Esophagus muscularis mucosa (tissue), 4 donors: Measurements from ENCODE around the gene HSD17B7. TPM values are rescaled to one million over a fixed set of nuclear protein-coding genes. Genes with fewer than 3 reads are reported as not detected.
A peak's percentile ranks its signal among the peaks of the same experiment; 100 is the strongest.

Experiments
- DNase-seq: peaks from one replicate; pipeline ENCODE4 v3.0.0-alpha.2; 2017; ENCODE audit errors: extremely low spot score
- H3K27ac ChIP-seq, 4 donors: fragments of 200-600 bp; sonication (generic); replicated peaks in 1 of 4; 1 replicate in 3 of 4; 2 replicates in 1 of 4; pipeline ENCODE4 v1.5.1; 2016 to 2019; ENCODE audit warnings: mild to moderate bottlenecking in 1 of 4
- H3K27me3 ChIP-seq, 4 donors: fragments of 200-600 bp; sonication (generic); one replicate each; pipeline versions ENCODE4 v1.5.1 to v1.6.0; 2016 to 2019
- H3K36me3 ChIP-seq, 4 donors: fragments of 200-600 bp; sonication (generic); one replicate each; pipeline ENCODE4 v1.5.1; 2016 to 2019
- H3K4me1 ChIP-seq, 4 donors: fragments of 200-600 bp; sonication (generic); one replicate each; pipeline ENCODE4 v1.5.1; 2016 to 2019
- H3K4me3 ChIP-seq, 4 donors: fragments of 200-600 bp; sonication (generic); 1 replicate in 2 of 4; 2 replicates in 2 of 4; pipeline ENCODE4 v1.5.1; 2016 to 2019; ENCODE audit warnings: mild to moderate bottlenecking in 4 of 4, moderate library complexity in 1 of 4
- H3K9me3 ChIP-seq, 4 donors: fragments of 200-600 bp; sonication (generic); 1 replicate in 3 of 4; 2 replicates in 1 of 4; pipeline ENCODE4 v1.5.1; 2016 to 2019
- EP300 ChIP-seq: sonication (generic); formaldehyde crosslinking; IDR thresholded peaks from one replicate; pipeline ENCODE4 v1.6.1; 2017; ENCODE audit warnings: antibody characterized with exemption
- POLR2A ChIP-seq: fragments of 450-650 bp; IDR thresholded peaks from one replicate; pipeline ENCODE4 v1.6.1; 2017; ENCODE audit warnings: antibody characterized with exemption, moderate library complexity, mild to moderate bottlenecking, low read depth
- POLR2AphosphoS5 ChIP-seq, 2 donors: sonication (generic); formaldehyde crosslinking; IDR thresholded peaks; one replicate each; pipeline ENCODE4 v1.6.1; 2017; ENCODE audit warnings: antibody characterized with exemption in 2 of 2
- WGBS: methylation state at CpG from one replicate; pipeline ENCODE4 v1.1.5; 2018; 5-methylcytosine and 5-hydroxymethylcytosine counted together
- intact Hi-C: fragments of 100-400 bp; cut with DNase I; formaldehyde crosslinking; loops from one replicate; pipeline ENCODE4 v1.15.1; 2023
- total RNA-seq, 4 donors: library from RNA; depleted of rRNA; stranded (reverse); fragments of >200 nt; gene quantifications; one replicate each; pipeline versions ENCODE4 v1.1.0 to v1.2.1, GENCODE V29; 2016
- TF ChIP-seq, protein P1 (sequence below), 3 experiments: fragments of 200-600 bp in 2 of 3; fragments of 450-650 bp in 1 of 3; sonication (generic) in 2 of 3; IDR thresholded peaks; one replicate each; pipeline ENCODE4 v1.5.1; 2017 to 2019; ENCODE audit warnings: antibody characterized with exemption in 3 of 3, mild to moderate bottlenecking in 2 of 3, moderate library complexity in 1 of 3

Gene HSD17B7
- total RNA-seq, 4 donors from 2014 or later, result 5.4 to 9.3 (median 6.2) TPM

DNA sequence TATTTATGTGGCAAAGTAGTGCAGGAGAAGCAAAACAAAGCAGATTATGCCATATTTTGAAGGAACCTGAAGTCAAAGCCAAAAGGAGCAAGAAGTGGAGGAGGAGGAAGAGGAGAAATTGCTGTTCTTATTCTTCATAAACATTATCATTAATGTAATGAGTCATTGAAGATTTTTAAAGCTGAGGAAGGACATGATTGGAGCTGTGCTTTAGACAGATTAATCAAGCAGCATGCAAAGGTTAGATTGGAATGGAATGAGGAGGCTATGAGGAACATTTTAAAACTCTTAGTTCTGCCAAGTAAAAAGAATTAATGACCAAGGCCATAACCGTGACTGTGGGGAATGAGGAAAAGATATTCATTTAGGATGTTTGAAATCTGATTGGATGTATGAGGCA lies 33.0 kb upstream of the HSD17B7 start:
- 26% methylated on average over 1 of the region's 1 CpG for WGBS
- H3K27ac ChIP-seq, result peak overlapping the region; percentile 7 to 56 (median 28)

DNA sequence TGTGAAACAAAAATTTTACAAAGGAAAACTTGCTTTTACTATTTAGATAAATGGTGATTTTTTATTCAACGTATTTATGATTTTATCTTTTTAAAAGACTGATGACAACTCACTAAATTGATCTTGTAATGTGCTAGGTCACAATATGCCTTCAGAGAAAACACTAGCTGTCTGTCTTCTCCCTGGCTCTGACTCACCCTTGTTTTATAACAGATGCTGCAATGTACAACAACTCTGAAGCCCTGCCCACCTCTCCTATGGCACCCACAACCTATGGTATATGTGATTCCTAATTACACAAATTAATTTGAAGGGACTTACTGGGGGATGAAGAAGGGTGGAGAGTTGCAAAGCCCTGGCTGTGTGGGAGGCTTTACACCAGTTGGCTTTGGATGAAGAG lies 24.7 kb upstream of the HSD17B7 start:
- H3K27me3 ChIP-seq, result no peaks in the 10 kb centered on the region
- no peak for TF ChIP-seq POLR2AphosphoS5 (IDR thresholded peaks at IDR 0.05)
- TF ChIP-seq, protein P1, sequence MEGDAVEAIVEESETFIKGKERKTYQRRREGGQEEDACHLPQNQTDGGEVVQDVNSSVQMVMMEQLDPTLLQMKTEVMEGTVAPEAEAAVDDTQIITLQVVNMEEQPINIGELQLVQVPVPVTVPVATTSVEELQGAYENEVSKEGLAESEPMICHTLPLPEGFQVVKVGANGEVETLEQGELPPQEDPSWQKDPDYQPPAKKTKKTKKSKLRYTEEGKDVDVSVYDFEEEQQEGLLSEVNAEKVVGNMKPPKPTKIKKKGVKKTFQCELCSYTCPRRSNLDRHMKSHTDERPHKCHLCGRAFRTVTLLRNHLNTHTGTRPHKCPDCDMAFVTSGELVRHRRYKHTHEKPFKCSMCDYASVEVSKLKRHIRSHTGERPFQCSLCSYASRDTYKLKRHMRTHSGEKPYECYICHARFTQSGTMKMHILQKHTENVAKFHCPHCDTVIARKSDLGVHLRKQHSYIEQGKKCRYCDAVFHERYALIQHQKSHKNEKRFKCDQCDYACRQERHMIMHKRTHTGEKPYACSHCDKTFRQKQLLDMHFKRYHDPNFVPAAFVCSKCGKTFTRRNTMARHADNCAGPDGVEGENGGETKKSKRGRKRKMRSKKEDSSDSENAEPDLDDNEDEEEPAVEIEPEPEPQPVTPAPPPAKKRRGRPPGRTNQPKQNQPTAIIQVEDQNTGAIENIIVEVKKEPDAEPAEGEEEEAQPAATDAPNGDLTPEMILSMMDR (IDR thresholded peaks at IDR 0.05), result no peak
- no peak for TF ChIP-seq EP300
- TF ChIP-seq POLR2A, result no peak
- H3K36me3 ChIP-seq, result peaks cover 17 to 76% (median 33%) of the 10 kb centered on the region in 4 donors
- no peak for DNase-seq
- intact Hi-C loops, result no loop called here
- WGBS, result 89% methylated on average over 1 of the region's 1 CpG
- H3K27ac ChIP-seq, result no peak overlapping the region
- H3K4me3 ChIP-seq, result no peak overlapping the region
- no peaks in the 10 kb centered on the region for H3K4me1 ChIP-seq
- H3K9me3 ChIP-seq, result no peaks in the 10 kb centered on the region

More for the DNA sequence above, 33.0 kb upstream of the HSD17B7 start:
- Histone ChIP-seq H3K4me1 (peaks cover 0 to 20% (median 15%) of the 10 kb centered on the region in 4 donors), H3K9me3 (no peaks in the 10 kb centered on the region), H3K27me3 (no peaks in the 10 kb centered on the region), H3K4me3 (no peak overlapping the region), H3K36me3 (peaks cover 28 to 78% (median 39%) of the 10 kb centered on the region in 4 donors)
- intact Hi-C loops, result no loop called here
- TF ChIP-seq EP300 (no peak), POLR2A (no peak), POLR2AphosphoS5 (IDR thresholded peaks at IDR 0.05) (no peak)
- TF ChIP-seq, protein P1 (IDR thresholded peaks at IDR 0.05), result no peak
- no peak for DNase-seq

DNA sequence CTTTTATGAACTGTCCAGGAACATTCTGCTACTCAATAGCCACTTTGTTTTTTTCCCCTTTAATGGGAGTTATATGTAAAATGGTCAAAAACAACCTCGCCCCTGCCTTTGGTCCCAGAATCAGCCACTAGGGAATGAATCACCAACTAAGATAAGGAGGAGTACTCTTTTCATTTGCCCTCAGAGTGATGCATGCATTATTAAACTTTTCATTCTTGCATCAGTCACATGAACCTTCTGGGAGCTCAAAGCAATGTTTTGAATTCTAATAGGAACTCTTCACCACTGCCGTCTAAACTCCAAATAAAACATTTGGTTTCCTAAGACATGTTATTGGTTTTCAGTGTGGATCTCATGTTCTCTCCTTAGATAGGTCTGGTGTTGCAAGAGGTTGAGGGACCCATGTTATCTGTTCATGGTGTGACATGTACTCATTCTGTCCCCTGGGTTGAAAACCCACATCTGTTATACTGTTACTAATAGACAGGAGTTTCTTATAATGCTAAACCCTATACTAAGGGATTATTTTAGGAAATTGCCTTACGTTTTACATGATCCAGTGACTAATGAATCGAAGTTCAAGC lies 17.8 kb upstream of the HSD17B7 start:
- no peak overlapping the region for H3K4me3 ChIP-seq
- intact Hi-C loops, result no loop called here
- H3K9me3 ChIP-seq, result no peaks in the 10 kb centered on the region
- TF ChIP-seq, protein P1 (IDR thresholded peaks at IDR 0.05), result no peak
- peak in 1 of 2 donors; percentile 46 for TF ChIP-seq POLR2AphosphoS5 (IDR thresholded peaks at IDR 0.05)
- no peaks in the 10 kb centered on the region for H3K4me1 ChIP-seq
- peak overlapping the region; percentile 30 to 64 (median 52) for H3K27ac ChIP-seq
- peaks cover 27 to 94% (median 43%) of the 10 kb centered on the region in 4 donors for H3K36me3 ChIP-seq
- no peak for DNase-seq
- 67% methylated on average over 4 of the region's 4 CpGs for WGBS
- H3K27me3 ChIP-seq, result no peaks in the 10 kb centered on the region

DNA sequence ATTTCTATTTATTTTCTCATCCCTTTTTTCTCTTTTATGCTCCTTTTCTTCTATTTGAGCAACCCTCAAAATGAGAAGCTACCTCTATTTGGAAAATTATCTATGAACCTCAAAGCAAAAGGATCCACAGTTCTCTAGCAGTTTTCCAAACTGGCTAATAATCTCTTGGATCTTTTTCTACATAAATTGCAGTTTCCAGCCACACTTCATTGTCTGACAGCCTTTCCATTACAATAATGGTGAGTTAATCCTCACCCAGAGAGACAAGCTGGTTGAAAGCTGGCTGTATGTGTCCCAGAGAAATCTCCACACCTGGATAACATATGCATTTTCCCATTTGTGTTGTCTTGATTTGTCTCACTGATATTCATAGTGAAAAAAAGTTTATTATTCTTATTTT lies 16.5 kb upstream of the HSD17B7 start:
- Histone ChIP-seq H3K4me3 (no peak overlapping the region), H3K27ac (peak overlapping the region in 1 of 4 donors; percentile 7), H3K27me3 (no peaks in the 10 kb centered on the region), H3K36me3 (peaks cover 27 to 93% (median 41%) of the 10 kb centered on the region in 4 donors), H3K9me3 (no peaks in the 10 kb centered on the region), H3K4me1 (no peaks in the 10 kb centered on the region)
- DNase-seq, result no peak
- TF ChIP-seq EP300 (no peak), POLR2A (no peak), POLR2AphosphoS5 (IDR thresholded peaks at IDR 0.05) (no peak)
- TF ChIP-seq, protein P1 (IDR thresholded peaks at IDR 0.05), result no peak
- intact Hi-C loops, result no loop called here

DNA sequence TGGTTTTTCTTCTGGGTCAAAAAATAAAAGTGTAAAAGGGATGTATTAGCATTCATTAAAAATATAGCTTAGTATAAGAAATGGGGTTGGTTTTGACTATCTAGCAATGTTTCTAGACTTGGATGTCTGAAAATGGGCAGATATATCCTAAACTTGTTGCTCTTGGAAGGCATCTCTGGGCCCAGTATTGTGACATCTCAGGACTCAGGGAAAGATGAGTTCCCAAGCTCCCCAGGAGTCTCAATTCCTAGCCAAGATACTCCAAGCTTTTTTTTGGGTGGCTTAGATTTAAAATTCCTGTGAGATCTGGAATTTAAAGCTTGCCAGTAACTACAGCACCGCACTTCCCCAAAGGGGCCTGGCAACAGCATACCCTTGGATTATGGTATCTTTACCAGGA lies 11.5 kb upstream of the HSD17B7 start:
- intact Hi-C loops, result no loop called here
- Histone ChIP-seq H3K4me3 (no peak overlapping the region), H3K27ac (no peak overlapping the region), H3K4me1 (no peaks in the 10 kb centered on the region), H3K27me3 (no peaks in the 10 kb centered on the region), H3K9me3 (no peaks in the 10 kb centered on the region), H3K36me3 (peaks cover 7 to 84% (median 40%) of the 10 kb centered on the region in 4 donors)
- WGBS, result 93% methylated on average over 1 of the region's 1 CpG
- TF ChIP-seq EP300, result no peak
- TF ChIP-seq, protein P1 (IDR thresholded peaks at IDR 0.05), result no peak
- no peak for TF ChIP-seq POLR2AphosphoS5 (IDR thresholded peaks at IDR 0.05)
- TF ChIP-seq POLR2A, result no peak
- DNase-seq, result no peak
